Brain pericyte (primary cell): ENCODE results near the gene IL17RC.
A peak's percentile ranks its signal among the peaks of the same experiment; 100 is the strongest.
"Not testable (repeated sequence)": the region's sequence is repeated elsewhere in the genome, so short reads cannot be mapped to it uniquely, and the experiment has no call there.

Experiments used
- DNase-seq: peaks from one replicate; pipeline ENCODE4 v3.0.0-alpha.2; 2012; ENCODE audit warnings: low read depth, low spot score

IL17RC gene

DNA sequence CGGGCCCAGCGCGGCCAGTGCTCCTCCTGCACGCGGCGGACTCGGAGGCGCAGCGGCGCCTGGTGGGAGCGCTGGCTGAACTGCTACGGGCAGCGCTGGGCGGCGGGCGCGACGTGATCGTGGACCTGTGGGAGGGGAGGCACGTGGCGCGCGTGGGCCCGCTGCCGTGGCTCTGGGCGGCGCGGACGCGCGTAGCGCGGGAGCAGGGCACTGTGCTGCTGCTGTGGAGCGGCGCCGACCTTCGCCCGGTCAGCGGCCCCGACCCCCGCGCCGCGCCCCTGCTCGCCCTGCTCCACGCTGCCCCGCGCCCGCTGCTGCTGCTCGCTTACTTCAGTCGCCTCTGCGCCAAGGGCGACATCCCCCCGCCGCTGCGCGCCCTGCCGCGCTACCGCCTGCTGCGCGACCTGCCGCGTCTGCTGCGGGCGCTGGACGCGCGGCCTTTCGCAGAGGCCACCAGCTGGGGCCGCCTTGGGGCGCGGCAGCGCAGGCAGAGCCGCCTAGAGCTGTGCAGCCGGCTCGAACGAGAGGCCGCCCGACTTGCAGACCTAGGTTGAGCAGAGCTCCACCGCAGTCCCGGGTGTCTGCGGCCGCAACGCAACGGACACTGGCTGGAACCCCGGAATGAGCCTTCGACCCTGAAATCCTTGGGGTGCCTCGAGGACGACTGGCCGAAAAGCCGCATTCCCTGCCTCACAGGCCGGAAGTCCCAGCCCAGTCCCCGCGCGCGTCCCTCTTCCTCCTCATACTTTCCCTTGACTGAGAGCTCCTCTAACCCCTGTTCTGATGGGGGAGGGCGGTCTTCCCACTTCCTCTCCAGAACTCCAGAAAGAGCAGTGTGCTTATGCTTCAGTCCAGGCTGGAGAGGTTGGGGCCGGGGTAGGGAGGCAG, 1.4 kb upstream of the IL17RC start:
- DNase-seq = no peak

DNA sequence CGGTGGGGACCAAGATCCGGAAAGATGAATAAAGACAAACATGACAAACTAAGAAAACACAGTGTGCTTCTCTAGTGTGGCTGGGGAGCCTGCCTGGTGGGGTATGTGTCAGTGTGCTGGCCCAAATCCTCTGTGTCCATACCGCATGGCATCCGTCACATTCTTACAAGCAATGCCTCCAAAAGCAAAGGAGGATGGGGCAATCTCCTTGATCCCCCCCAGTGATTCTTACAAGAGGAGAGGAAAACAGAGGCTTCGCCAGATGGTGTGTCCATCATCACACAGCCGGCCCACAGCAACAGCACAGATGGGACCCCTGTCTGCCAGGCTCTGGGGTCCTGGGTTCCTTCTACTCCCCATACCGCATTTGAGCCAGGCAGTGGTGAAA, 558 bp upstream of the IL17RC start:
- no peak for DNase-seq

DNA sequence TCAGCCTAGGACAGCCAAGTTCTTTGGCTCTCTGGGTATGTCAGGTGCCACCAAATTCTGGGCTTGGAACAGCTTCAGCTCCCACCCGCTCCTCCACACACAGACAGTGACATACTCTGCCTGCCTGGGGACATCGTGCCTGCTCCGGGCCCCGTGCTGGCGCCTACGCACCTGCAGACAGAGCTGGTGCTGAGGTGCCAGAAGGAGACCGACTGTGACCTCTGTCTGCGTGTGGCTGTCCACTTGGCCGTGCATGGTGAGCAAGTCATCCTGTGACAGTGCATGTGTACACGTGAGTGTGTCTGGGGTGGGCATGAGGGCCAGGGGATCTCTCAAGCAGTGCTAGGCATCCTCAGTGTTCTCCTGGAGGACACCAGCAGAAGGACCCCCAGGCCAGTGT, 922 bp downstream of the IL17RC start:
- DNase-seq = no peak

DNA sequence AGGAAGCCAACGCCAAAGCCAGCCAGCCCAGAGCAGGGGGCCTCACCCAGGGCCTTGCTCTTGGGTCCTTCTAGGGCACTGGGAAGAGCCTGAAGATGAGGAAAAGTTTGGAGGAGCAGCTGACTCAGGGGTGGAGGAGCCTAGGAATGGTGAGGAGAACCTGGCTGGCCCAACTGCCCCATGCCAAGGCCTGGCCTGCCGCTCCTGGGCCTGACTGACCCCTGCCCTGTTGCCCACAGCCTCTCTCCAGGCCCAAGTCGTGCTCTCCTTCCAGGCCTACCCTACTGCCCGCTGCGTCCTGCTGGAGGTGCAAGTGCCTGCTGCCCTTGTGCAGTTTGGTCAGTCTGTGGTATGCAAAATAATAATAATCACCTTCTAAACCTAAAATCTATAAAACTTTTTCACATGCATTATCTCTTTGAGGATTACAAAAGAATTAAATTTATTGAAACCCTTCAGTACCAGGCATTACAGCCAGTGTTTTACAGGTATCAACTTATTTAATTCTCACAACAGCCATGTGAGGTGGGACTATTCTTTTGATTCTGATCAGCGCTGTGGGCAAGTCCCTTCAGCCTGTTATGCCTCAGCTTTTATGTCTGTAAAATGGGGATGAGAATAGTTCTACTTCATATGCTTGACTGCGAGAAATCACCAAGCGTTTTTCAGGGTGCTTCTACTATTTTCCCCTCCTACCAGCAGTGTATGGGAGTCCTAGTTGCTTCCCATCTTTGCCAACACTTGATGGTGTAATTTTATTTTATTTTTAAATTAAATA, 1.6 kb downstream of the IL17RC start:
- no peak for DNase-seq

DNA sequence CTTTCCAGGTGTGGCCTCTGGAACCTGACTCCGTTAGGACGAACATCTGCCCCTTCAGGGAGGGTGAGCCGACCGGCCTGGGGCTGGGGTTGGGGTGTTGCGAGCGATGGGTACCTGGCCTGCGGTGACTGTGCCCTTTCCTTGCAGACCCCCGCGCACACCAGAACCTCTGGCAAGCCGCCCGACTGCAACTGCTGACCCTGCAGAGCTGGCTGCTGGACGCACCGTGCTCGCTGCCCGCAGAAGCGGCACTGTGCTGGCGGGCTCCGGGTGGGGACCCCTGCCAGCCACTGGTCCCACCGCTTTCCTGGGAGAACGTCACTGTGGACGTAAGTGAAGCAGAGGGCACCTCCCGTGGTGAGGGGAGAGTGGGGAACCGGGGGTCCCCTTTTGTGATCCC, 11.3 kb downstream of the IL17RC start:
- no peak for DNase-seq

DNA sequence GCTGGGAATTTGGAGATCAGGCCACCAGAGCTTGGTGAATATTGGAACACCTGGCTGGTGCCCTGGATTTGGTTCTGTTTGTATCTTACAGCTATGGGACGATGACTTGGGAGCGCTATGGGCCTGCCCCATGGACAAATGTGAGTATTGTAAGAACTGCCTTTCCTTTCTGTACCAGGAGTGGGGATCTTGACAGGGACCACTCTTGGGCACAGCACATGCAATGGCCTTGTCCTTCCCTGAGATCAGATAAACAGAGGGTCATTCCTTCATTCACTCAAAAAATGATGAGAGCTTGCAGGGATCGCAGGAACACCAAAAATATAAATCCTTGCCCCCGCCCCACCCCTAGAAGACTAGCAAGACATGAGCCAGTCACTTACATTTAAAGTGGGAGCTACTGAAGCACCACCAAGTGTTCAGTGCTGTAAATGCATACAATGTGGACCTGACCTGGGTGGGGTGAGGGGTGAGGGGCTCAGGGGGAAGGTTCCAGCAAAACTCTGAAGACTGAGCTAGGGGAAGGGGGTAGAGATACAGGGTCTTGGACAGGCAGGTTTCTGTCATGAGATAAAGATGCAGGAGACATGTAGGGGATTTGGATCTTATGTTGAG, 14.0 kb downstream of the IL17RC start:
- no peak for DNase-seq

DNA sequence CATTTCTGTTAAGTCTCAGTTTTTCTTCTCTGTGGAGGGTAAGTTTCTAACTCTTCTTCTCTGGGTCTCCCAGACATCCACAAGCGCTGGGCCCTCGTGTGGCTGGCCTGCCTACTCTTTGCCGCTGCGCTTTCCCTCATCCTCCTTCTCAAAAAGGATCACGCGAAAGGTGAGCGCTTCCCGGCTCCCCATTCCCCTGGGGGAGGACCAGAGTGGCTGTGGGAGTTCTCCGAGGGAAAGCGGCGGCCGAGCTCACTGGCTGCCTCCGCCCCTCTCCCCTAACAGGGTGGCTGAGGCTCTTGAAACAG, 15.6 kb downstream of the IL17RC start:
- no peak for DNase-seq

DNA sequence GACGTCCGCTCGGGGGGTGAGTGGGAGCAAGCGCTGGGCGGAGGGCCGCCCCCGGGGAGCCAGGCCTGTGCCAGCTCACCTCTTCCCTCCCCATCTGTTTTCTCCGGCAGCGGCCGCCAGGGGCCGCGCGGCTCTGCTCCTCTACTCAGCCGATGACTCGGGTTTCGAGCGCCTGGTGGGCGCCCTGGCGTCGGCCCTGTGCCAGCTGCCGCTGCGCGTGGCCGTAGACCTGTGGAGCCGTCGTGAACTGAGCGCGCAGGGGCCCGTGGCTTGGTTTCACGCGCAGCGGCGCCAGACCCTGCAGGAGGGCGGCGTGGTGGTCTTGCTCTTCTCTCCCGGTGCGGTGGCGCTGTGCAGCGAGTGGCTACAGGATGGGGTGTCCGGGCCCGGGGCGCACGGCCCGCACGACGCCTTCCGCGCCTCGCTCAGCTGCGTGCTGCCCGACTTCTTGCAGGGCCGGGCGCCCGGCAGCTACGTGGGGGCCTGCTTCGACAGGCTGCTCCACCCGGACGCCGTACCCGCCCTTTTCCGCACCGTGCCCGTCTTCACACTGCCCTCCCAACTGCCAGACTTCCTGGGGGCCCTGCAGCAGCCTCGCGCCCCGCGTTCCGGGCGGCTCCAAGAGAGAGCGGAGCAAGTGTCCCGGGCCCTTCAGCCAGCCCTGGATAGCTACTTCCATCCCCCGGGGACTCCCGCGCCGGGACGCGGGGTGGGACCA, 16.1 kb downstream of the IL17RC start:
- no peak for DNase-seq

DNA sequence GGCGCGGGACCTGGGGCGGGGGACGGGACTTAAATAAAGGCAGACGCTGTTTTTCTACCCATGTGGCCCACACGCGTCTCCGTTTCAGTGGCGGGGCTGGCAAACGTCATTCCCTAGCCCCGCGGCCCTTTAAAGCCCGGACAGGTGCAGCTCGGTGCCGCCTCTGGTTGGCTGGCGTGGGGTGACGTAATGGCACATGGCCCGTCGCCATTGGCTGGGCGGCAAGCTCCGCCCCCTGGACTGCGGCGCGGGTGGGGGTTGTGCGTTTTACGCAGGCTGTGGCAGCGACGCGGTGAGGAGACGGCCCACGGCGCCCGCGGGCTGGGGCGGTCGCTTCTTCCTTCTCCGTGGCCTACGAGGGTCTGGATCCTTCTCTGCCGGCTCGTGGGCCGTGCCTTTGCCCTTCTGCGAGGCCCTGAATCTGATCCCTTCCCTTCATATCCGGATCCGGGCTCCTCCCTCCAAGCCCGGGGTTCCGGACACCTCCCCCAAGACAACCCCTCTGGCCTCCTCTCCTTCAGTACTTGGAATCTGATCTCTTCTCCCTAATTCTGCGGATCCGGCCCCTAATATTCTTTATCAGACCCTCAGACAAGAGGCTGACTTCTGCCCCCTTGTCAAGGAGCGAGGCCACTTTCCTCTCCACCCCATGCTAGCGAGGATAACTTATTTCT, 16.8 kb downstream of the IL17RC start, which contains the start of gene CRELD1:
TSS of gene CRELD1 (plus strand) at position 274 of the 674 bp plus-strand sequence. CDS start 605 bp downstream, outside the sequence.
- peak; percentile 88 for DNase-seq

DNA sequence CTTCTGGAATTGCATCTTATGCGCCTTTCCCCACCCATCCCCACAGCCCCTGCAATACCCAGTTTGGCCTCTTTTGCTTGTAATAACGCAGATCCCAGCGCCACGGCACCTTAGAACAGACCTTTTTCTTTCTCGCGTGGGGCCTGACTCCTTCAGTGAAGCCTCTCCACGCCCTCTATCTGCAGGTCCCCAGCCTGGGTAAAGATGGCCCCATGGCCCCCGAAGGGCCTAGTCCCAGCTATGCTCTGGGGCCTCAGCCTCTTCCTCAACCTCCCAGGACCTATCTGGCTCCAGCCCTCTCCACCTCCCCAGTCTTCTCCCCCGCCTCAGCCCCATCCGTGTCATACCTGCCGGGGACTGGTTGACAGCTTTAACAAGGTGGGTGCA, 17.3 kb downstream of the IL17RC start:
- DNase-seq = no peak

DNA sequence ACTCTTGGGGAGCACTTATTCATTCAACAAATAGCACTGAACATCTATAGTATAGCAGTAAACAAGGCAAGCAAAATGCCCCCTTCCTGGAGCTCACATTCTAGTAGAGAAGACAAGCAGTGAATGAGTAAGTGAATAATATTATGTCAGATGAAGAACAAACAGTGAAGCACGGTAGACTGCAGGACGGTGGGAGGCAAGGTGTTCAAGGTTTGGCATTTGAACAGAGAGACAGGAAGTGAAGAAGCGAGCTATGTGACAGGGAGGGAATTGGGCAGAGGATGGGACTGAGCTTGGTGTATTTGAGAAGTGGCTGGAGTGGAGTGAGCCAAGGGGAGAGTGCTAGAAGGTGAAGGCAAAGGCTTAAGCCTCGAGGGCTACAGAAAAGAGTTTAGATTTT, 18.1 kb downstream of the IL17RC start:
- no peak for DNase-seq

DNA sequence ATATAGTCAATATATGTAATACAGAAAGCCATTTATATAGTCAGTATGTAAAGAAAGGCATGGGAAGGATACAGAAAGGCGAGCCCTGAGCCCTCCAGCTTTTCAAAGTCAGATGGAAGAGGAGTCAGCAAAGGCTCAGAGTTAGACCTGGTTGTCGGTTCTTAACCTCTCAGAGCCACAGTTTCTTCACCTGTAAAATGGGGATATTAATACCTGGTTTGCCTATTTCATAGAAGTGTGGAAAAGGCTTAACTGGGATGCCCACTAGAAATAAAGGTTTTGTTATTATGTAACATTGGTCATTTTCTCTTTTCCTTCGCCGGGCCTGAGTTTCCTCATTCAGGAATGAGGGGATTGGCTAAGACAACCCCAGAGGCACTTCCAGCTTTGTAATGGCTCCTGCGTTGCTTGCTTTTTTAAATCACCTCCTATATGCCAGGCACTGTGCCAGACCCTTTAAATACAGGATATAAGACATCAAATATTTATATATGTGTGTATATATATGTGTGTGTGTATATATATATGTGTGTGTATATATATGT, 19.1 kb downstream of the IL17RC start:
- no peak for DNase-seq

DNA sequence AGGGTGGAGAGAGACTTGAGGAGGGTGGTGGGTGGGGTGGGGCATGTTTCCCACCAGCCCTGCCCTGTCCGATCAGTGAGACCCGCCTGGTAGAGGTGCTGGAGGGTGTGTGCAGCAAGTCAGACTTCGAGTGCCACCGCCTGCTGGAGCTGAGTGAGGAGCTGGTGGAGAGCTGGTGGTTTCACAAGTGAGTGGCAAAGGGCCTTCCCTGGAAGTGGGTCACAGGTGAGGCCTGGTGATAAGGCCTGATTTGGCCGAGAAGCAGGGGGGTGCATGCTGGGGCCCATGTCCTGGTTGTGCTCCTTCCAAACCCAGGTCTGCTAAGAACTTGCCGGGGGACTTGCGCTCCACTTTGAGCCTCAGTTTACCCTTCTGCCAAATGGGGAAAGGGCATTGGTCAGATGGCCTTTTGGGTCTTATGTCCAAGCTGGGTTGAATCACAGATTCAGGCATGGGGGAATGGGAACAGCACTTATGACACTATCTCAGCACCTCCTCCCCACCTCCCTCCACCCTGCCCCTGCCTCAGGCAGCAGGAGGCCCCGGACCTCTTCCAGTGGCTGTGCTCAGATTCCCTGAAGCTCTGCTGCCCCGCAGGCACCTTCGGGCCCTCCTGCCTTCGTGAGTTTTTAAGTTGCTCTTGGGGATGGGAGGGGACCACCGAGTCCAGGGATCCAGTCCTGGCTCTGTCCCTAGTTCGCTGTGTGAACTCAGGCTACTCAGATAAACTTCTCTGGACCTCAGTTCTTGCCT, 20.8 kb downstream of the IL17RC start:
- DNase-seq = no peak

DNA sequence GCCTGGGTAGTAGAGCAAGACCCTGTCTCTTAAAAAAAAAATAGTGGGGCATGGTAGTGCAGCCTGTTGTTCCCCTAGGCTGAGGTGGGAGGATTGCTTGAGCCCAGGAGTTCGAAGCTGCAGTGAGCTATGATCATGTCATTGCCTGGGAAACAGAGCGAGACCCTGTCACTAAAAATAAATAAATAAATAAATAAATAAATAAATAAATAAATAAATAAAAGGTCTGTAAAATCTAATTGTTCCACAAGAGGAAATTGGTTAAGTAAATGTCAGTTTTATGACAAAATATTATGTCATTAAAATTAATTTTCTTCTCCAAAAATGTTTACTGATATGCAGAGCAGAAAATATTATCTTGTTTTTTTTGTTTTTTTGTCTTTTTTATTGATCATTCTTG, 22.1 kb downstream of the IL17RC start:
- DNase-seq = no peak

DNA sequence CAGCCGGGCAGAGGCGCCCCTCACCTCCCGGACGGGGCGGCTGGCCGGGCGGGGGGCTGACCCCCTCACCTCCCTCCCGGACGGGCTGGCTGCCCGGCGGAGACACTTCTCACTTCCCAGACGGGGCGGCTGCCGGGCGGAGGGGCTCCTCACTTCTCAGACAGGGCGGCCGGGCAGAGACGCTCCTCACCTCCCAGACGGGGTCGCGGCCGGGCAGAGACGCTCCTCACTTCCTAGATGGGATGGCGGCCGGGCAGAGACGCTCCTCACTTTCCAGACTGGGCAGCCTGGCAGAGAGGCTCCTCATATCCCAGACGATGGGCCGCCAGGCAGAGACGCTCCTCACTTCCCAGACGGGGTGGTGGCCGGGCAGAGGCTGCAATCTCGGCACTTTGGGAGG, 23.0 kb downstream of the IL17RC start:
- DNase-seq = not testable (repeated sequence)

DNA sequence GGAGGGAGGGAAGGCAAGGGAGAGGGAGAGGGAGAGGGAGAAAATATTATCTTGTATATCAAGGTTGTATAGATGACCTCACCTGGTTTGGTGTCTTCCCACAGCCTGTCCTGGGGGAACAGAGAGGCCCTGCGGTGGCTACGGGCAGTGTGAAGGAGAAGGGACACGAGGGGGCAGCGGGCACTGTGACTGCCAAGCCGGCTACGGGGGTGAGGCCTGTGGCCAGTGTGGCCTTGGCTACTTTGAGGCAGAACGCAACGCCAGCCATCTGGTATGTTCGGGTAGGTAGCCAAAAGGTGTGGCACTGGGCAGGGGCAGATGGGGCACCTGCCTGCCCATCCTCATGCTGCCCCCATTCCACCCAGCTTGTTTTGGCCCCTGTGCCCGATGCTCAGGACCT, 23.8 kb downstream of the IL17RC start:
- no peak for DNase-seq

DNA sequence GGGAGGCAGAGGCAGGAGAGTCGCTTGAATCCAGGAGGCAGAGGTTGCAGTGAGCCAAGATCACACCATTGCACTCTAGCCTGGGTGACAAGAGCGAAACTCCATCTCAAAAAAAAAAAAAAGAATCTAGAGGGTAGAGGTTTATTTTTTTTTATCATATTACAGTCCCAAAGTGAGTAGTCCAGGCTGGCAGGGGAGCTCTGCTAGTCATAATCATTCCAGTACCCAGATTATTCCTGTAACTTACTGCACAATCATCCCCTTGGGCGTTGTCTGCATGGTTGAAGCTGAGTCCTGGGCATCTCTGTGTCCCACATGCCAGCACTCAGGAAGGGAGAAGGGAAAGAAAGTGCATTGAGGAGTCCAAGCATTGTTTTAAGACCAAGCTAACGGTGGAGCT, 25.3 kb downstream of the IL17RC start:
- DNase-seq = no peak

DNA sequence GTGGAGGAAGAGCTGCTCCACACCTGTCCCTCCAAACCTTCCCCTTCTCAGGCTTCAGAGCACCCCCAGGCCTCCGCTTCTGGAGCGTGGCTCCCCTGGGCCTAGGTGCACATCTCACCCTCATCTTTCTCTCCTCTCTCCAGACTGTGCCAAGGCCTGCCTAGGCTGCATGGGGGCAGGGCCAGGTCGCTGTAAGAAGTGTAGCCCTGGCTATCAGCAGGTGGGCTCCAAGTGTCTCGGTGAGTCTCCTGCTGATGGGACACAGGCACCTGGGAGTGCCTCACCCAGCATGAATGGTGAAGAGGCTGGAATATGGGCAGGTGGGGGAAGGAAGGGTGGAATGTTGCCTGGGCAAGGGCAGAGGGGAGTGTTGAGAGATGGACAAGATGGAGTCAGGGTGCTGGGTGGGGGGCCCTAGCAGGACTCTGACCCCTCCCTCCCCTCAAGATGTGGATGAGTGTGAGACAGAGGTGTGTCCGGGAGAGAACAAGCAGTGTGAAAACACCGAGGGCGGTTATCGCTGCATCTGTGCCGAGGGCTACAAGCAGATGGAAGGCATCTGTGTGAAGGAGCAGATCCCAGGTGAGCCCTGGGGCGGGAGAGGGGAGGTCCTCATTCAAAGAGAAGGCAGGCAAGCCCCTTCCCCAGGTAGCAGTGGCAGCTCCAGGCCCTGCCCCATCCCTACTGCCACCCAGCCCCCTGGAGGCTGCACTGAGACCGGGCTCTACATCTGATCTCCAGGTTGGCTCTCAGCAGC, 26.2 kb downstream of the IL17RC start:
- DNase-seq = no peak

DNA sequence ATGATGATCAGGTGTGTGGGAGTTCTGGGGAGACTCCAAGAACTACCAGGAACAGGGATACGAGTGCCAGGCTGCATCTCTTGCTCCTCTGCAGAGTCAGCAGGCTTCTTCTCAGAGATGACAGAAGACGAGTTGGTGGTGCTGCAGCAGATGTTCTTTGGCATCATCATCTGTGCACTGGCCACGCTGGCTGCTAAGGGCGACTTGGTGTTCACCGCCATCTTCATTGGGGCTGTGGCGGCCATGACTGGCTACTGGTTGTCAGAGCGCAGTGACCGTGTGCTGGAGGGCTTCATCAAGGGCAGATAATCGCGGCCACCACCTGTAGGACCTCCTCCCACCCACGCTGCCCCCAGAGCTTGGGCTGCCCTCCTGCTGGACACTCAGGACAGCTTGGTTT, 27.4 kb downstream of the IL17RC start:
- DNase-seq = no peak

DNA sequence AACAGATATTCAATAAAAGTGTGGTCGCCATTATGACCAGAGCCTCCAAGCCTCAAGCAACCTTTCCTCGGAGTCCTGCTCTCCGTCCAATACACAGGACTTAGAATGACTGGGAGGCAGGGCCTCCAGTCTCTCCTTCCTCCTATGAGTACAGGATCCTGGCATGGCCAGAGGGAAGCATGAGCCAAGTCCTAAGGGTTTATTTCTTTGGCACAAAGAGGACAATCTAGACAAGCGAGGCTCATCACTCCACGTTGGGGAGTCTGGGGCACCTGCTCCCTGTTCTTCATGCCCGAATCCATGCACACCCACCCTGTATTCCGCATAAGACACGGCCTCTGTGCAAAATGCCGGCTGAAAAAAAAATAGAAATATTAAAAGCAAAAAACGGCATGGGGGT, 28.5 kb downstream of the IL17RC start:
- DNase-seq = no peak
